K562 (cell line): ENCODE data around the gene LDAH. TPM values are rescaled to one million over a fixed set of nuclear protein-coding genes. Genes with fewer than 3 reads are reported as not detected.

ENCODE experiments used
- ATAC-seq: fragments of 200-7000 bp; cut with Tn5 transposase; 3 replicates; pipeline ENCODE4 v1.9.1; 2020; ENCODE audit warnings: moderate library complexity
- BruUV-seq: library from RNA; stranded (reverse); fragments of 400-500 nt; replicated peaks from 2 replicates; lab custom pipeline; 2021; lab: Mats Ljungman, UMichigan
- CTCF ChIA-PET: fragments of 300-600 bp; formaldehyde crosslinking; extraction: SDS; loops from one replicate; lab custom pipeline; 2021; ENCODE audit warnings: low intra/inter-chr PET ratio; lab: Yijun Ruan, JAX
- POLR2A ChIA-PET: fragments of 300-600, 350-650 bp; sonication (Branson Sonifier 250); formaldehyde crosslinking; extraction: SDS; loops from one replicate; lab custom pipeline; 2021; ENCODE audit warnings: antibody characterized with exemption, inconsistent platforms; lab: Yijun Ruan, JAX
- DNase-seq, 4 experiments: peaks; one replicate each; pipeline versions ENCODE4 v3.0.0 to v3.0.0-alpha.2; 2011 to 2018; ENCODE audit warnings: low spot score in 3 of 4, mixed read lengths in 3 of 4; ENCODE audit errors: extremely low read depth in 1 of 4
- FAIRE-seq: peaks from 2 replicates; lab custom pipeline; 2011; peaks lifted over from hg19 to GRCh38; lab: Jason Lieb, UNC
- H2AFZ ChIP-seq: 2 replicates; pipeline ENCODE4 v1.6.0; 2011; ENCODE audit warnings: low read depth, low read length, control low read depth, inconsistent platforms
- H3K27ac ChIP-seq: fragments of 200-600 bp; 3 replicates; pipeline ENCODE4 v1.8.0; 2011; ENCODE audit warnings: low read depth, mild to moderate bottlenecking, control low read depth, inconsistent platforms, low read length, moderate library complexity, mixed read lengths; ENCODE audit errors: extremely low read depth
- H3K27me3 ChIP-seq, 2 experiments: fragments of 300-600 bp in 1 of 2; 2 replicates in 1 of 2; 3 replicates in 1 of 2; pipeline versions ENCODE4 v1.6.0 to v1.8.0; 2011; ENCODE audit warnings: inconsistent platforms in 2 of 2, low read length in 2 of 2, mild to moderate bottlenecking in 1 of 2, mixed read lengths in 1 of 2, moderate library complexity in 1 of 2; ENCODE audit not compliant: control insufficient read depth in 2 of 2, insufficient read depth in 2 of 2
- H3K36me3 ChIP-seq: fragments of 300-600 bp; 3 replicates; pipeline ENCODE4 v1.8.0; 2011; ENCODE audit warnings: mild to moderate bottlenecking, low read length, inconsistent platforms; ENCODE audit not compliant: control insufficient read depth, insufficient read depth
- H3K4me1 ChIP-seq, 2 experiments: fragments of 200-600 bp in 1 of 2; replicated peaks in 1 of 2; 2 replicates in 1 of 2; 3 replicates in 1 of 2; pipeline versions ENCODE4 v1.5.1 to v1.8.0; 2011; ENCODE audit warnings: inconsistent platforms in 2 of 2, low read length in 2 of 2, mild to moderate bottlenecking in 1 of 2, mixed read lengths in 1 of 2, moderate library complexity in 1 of 2; ENCODE audit not compliant: control insufficient read depth in 2 of 2, insufficient read depth in 2 of 2
- H3K4me2 ChIP-seq: 2 replicates; pipeline ENCODE4 v1.6.1; 2011; ENCODE audit warnings: low read length, control low read depth, inconsistent platforms, mixed read lengths; ENCODE audit not compliant: insufficient read depth
- H3K4me3 ChIP-seq: fragments of 200-600 bp; sonication (generic), shearing (Covaris generic); 2 replicates; pipeline ENCODE4 v1.5.1; 2016; ENCODE audit warnings: control low read depth, inconsistent platforms
- H3K79me2 ChIP-seq: fragments of 200-600 bp; 3 replicates; pipeline ENCODE4 v1.8.0; 2011; ENCODE audit warnings: low read length, inconsistent platforms; ENCODE audit not compliant: control insufficient read depth, insufficient read depth
- H3K9ac ChIP-seq, 2 experiments: 2 replicates each; pipeline versions ENCODE4 v1.6.0 to v1.6.1; 2011; ENCODE audit warnings: low read depth in 2 of 2, low read length in 2 of 2, control low read depth in 1 of 2, inconsistent platforms in 1 of 2, mild to moderate bottlenecking in 1 of 2, mixed read lengths in 1 of 2; ENCODE audit not compliant: insufficient read depth in 1 of 2
- H3K9me1 ChIP-seq: one replicate; pipeline ENCODE4 v1.6.0; 2011; ENCODE audit warnings: inconsistent platforms, mild to moderate bottlenecking, low read length, moderate library complexity; ENCODE audit not compliant: control insufficient read depth, insufficient read depth
- H3K9me3 ChIP-seq: replicated peaks from 2 replicates; pipeline ENCODE4 v1.5.1; 2011; ENCODE audit warnings: low read depth, low read length, inconsistent platforms; ENCODE audit not compliant: control insufficient read depth, insufficient read depth
- H4K20me1 ChIP-seq: replicated peaks from 2 replicates; pipeline ENCODE4 v1.6.1; 2011; ENCODE audit warnings: low read length, inconsistent platforms, mixed read lengths; ENCODE audit not compliant: control insufficient read depth, insufficient read depth
- CHD1 ChIP-seq: fragments of 200-600 bp; sonication (generic); IDR thresholded peaks from one replicate; pipeline ENCODE4 v1.6.1; 2012; ENCODE audit warnings: mild to moderate bottlenecking, moderate library complexity, low read length, inconsistent platforms
- CTBP1 ChIP-seq: fragments of 450-650 bp; IDR thresholded peaks from 2 replicates; pipeline ENCODE4 v1.6.1; 2016; ENCODE audit warnings: borderline replicate concordance
- ETV1 ChIP-seq: fragments of 450-650 bp; conservative IDR thresholded peaks from 2 replicates; pipeline ENCODE4 v1.6.1; 2016; ENCODE audit warnings: missing genetic modification characterization, control low read depth, low read depth, missing compliant biosample characterization
- POLR2A ChIP-seq: fragments of 450-650 bp; conservative IDR thresholded peaks from 2 replicates; pipeline ENCODE4 v1.6.1; 2016
- PPARD ChIP-seq: fragments of 250-450 bp; sonication (Bioruptor Pico); IDR thresholded peaks from 2 replicates; pipeline ENCODE4 v1.8.0; 2022; ENCODE audit warnings: inconsistent platforms, mild to moderate bottlenecking, moderate library complexity
- SMARCA5 ChIP-seq: fragments of 450-650 bp; IDR thresholded peaks from 2 replicates; pipeline ENCODE4 v1.6.1; 2016
- TEAD2 ChIP-seq: fragments of 450-650 bp; IDR thresholded peaks from 2 replicates; pipeline ENCODE4 v1.6.1; 2016; ENCODE audit warnings: missing genetic modification characterization, control low read depth, missing compliant biosample characterization
- U2AF1 ChIP-seq: fragments of 200-400 bp; formaldehyde crosslinking; optimal IDR thresholded peaks from 2 replicates; pipeline ENCODE3; 2017; ENCODE audit warnings: mild to moderate bottlenecking, low read depth, low read length, moderate library complexity
- ZKSCAN1 ChIP-seq: fragments of 150-350 bp; IDR thresholded peaks from 2 replicates; pipeline ENCODE4 v1.6.1; 2016; ENCODE audit warnings: low read depth, low read length
- ZNF12 ChIP-seq: sonication (generic); formaldehyde crosslinking; IDR thresholded peaks from 2 replicates; pipeline ENCODE4 v1.4.0; 2020; ENCODE audit warnings: mild to moderate bottlenecking, missing genetic modification reagents
- ZNF165 ChIP-seq: fragments of 250-450 bp; sonication (Bioruptor Pico); IDR thresholded peaks from 2 replicates; pipeline ENCODE4 v1.4.0; 2020; ENCODE audit warnings: borderline replicate concordance
- ZNF3 ChIP-seq: fragments of 250-450 bp; sonication (Bioruptor Pico); IDR thresholded peaks from 2 replicates; pipeline ENCODE4 v1.5.0; 2021; ENCODE audit warnings: mild to moderate bottlenecking, moderate library complexity
- ZNF707 ChIP-seq: fragments of 250-450 bp; sonication (Bioruptor Pico); conservative IDR thresholded peaks from 2 replicates; pipeline ENCODE4 v1.8.0; 2022; ENCODE audit warnings: inconsistent platforms, mild to moderate bottlenecking, moderate library complexity
- ZZZ3 ChIP-seq: fragments of 450-650 bp; IDR thresholded peaks from 2 replicates; pipeline ENCODE4 v1.6.1; 2016; ENCODE audit warnings: antibody characterized with exemption, mild to moderate bottlenecking, moderate library complexity
- WGBS: fragments of 100-300 bp; shearing (Covaris generic); methylation state at CpG from one replicate; pipeline ENCODE4 v1.1.6; 2016; ENCODE audit warnings: low coverage, mixed read lengths; ENCODE audit not compliant: insufficient coverage; ENCODE audit errors: missing lambda C conversion rate; 5-methylcytosine and 5-hydroxymethylcytosine counted together
- in situ Hi-C: fragments of 300-500 bp; cut with MboI; formaldehyde crosslinking; loops from 4 replicates; pipeline ENCODE4 v1.15.0; 2018; ENCODE audit warnings: inconsistent platforms, mixed read lengths
- intact Hi-C: fragments of 100-400 bp; cut with micrococcal nuclease; formaldehyde crosslinking; loops from 2 replicates; pipeline ENCODE4 v1.14.2; 2022
- polyA plus RNA-seq, 8 experiments: library from polyadenylated mRNA; depleted of rRNA in 4 of 8; stranded (reverse) in 5 of 8; unstranded in 3 of 8; fragments of >200 nt; fragmentation: Nextera tagmentation in 2 of 8; fragmentation: Illumina TruSeq in 1 of 8; extraction: Ambion mirVana in 2 of 8; extraction: Trizol in 1 of 8; gene quantifications; 2 replicates each; pipeline versions ENCODE4 v1.2.1 to v1.2.3, GENCODE V29; 2011 to 2014; ENCODE audit warnings: inconsistent platforms in 1 of 8, missing spikeins in 1 of 8
- total RNA-seq, 7 experiments: library from RNA; depleted of rRNA in 6 of 7; stranded (reverse); fragments of >200 nt in 6 of 7; fragmentation: Illumina TruSeq in 2 of 7; extraction: Trizol in 2 of 7; gene quantifications; 2 replicates each; pipeline versions ENCODE4 v1.2.1 to v1.2.3, GENCODE V29; 2011 to 2021; ENCODE audit warnings: low replicate concordance in 1 of 7
- TF ChIP-seq, protein P1 (sequence below): IDR thresholded peaks from 2 replicates; pipeline ENCODE4 v1.6.1; 2011; ENCODE audit warnings: borderline replicate concordance, low read depth, mild to moderate bottlenecking, moderate library complexity, low read length; ENCODE audit not compliant: insufficient read depth, poor library complexity, severe bottlenecking
- TF ChIP-seq, protein P2 (sequence below): sonication (generic); formaldehyde crosslinking; IDR thresholded peaks from 2 replicates; pipeline ENCODE4 v1.8.1; 2023; ENCODE audit warnings: mild to moderate bottlenecking, missing genetic modification reagents
- TF ChIP-seq, protein P3 (sequence below), 3 experiments: IDR thresholded peaks in 2 of 3; conservative IDR thresholded peaks in 1 of 3; 2 replicates each; pipeline ENCODE4 v1.5.1; 2011 to 2012; ENCODE audit warnings: low read length in 3 of 3, mild to moderate bottlenecking in 3 of 3, control low read depth in 2 of 3, improper control_type of control experiment in 1 of 3, inconsistent platforms in 1 of 3, low read depth in 1 of 3, mixed read lengths in 1 of 3, moderate library complexity in 1 of 3; ENCODE audit not compliant: insufficient read depth in 2 of 3

LDAH gene
- total and polyA plus RNA-seq, 9 of the 15 experiments (the other 6 are each of a cell fraction or from before 2014, with no cell fraction given): 22.3 to 60.1 (median 40.0) TPM

DNA sequence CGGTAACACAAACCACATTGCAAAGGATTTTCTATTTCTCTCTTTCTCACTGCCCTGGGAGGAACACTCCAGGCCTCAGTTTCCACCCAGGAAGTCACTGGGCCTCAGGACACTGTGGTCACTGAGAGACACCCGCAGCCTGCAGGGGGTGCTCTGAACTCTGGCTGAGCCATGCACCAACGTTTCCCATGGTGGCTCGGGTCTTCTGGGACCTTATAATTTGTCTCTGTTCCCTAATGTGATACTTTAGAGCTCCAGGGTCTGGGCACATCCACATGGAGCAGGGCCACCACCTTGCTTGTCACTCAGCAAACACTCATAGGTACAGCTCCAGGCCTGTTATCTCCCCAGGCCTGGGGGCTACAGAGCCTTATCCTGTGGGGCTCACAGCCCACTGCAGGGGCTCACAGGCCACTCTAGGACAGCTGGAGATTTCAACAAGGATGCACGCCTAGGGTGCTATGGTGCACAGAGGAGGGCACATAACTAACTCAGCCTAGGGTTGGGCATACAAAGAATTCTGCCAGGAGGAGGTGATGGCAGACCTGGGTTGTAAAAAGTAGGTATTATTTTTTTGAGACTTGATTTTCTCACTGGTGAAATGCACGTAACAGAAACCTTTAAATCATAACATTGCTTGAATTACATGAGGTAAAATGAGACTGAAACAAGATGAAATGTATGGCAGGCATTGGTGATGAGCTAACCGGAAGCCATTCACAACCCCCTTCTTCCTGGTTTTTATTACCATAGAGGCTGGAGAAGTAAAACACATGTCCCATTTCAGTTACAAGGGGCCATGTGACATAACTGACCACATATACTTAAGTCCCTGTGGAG, 169.0 kb downstream of the LDAH start:
- in situ Hi-C loops: loop anchor here (25.0 kb wide), 1 partner anchor 608 kb away; no protein-coding TSS in a partner anchor
- CTCF ChIA-PET: interaction anchor here (0.5 kb wide), 1 partner anchor 272 kb away, joined by 3 read pairs; no protein-coding TSS in a partner anchor
- Histone ChIP-seq H3K36me3 (no peaks in the 10 kb centered on the region), H4K20me1 (no peaks in the 10 kb centered on the region), H2AFZ (no peak overlapping the region; the same call in 1 of the 2 replicates), H3K27me3 (peaks cover 8 to 30% of the 10 kb centered on the region in 2 experiments; a peak in 4 of 5 replicates), H3K9me3 (no peaks in the 10 kb centered on the region), H3K9ac (no peak overlapping the region), H3K27ac (no peak overlapping the region), H3K4me3 (no peak overlapping the region), H3K9me1 (no peaks in the 10 kb centered on the region), H3K79me2 (no peaks in the 10 kb centered on the region; the same call in 2 of the 3 replicates), H3K4me1 (peaks cover 6 to 20% of the 10 kb centered on the region in 2 experiments; a peak in 3 of 5 replicates), H3K4me2 (no peak overlapping the region)
- ATAC-seq (no peak), DNase-seq (peak in 1 of 4 experiments; percentile 31), FAIRE-seq (no peak)
- no TSS peak for BruUV-seq
- 30% methylated on average over 7 of the region's 7 CpGs for WGBS
- POLR2A ChIA-PET: no interaction called here
- intact Hi-C loops: no loop called here
- TF ChIP-seq ZNF3 (CRISPR knock-in tag): no peak
- TF ChIP-seq, protein P1, sequence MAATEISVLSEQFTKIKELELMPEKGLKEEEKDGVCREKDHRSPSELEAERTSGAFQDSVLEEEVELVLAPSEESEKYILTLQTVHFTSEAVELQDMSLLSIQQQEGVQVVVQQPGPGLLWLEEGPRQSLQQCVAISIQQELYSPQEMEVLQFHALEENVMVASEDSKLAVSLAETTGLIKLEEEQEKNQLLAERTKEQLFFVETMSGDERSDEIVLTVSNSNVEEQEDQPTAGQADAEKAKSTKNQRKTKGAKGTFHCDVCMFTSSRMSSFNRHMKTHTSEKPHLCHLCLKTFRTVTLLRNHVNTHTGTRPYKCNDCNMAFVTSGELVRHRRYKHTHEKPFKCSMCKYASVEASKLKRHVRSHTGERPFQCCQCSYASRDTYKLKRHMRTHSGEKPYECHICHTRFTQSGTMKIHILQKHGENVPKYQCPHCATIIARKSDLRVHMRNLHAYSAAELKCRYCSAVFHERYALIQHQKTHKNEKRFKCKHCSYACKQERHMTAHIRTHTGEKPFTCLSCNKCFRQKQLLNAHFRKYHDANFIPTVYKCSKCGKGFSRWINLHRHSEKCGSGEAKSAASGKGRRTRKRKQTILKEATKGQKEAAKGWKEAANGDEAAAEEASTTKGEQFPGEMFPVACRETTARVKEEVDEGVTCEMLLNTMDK: peak; percentile 48
- no peak for TF ChIP-seq ZKSCAN1
- no peak for TF ChIP-seq U2AF1
- TF ChIP-seq, protein P2, sequence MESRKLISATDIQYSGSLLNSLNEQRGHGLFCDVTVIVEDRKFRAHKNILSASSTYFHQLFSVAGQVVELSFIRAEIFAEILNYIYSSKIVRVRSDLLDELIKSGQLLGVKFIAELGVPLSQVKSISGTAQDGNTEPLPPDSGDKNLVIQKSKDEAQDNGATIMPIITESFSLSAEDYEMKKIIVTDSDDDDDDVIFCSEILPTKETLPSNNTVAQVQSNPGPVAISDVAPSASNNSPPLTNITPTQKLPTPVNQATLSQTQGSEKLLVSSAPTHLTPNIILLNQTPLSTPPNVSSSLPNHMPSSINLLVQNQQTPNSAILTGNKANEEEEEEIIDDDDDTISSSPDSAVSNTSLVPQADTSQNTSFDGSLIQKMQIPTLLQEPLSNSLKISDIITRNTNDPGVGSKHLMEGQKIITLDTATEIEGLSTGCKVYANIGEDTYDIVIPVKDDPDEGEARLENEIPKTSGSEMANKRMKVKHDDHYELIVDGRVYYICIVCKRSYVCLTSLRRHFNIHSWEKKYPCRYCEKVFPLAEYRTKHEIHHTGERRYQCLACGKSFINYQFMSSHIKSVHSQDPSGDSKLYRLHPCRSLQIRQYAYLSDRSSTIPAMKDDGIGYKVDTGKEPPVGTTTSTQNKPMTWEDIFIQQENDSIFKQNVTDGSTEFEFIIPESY (CRISPR knock-in tag): peak; percentile 96
- no peak for TF ChIP-seq ZNF12
- no peak for TF ChIP-seq ZZZ3
- TF ChIP-seq ZNF165 (CRISPR knock-in tag): no peak
- no peak for TF ChIP-seq PPARD (CRISPR knock-in tag)
- TF ChIP-seq ZNF707 (CRISPR knock-in tag): no peak
- no peak for TF ChIP-seq ETV1 (tag)
- no peak for TF ChIP-seq CHD1
- no peak for TF ChIP-seq SMARCA5
- TF ChIP-seq, protein P3, sequence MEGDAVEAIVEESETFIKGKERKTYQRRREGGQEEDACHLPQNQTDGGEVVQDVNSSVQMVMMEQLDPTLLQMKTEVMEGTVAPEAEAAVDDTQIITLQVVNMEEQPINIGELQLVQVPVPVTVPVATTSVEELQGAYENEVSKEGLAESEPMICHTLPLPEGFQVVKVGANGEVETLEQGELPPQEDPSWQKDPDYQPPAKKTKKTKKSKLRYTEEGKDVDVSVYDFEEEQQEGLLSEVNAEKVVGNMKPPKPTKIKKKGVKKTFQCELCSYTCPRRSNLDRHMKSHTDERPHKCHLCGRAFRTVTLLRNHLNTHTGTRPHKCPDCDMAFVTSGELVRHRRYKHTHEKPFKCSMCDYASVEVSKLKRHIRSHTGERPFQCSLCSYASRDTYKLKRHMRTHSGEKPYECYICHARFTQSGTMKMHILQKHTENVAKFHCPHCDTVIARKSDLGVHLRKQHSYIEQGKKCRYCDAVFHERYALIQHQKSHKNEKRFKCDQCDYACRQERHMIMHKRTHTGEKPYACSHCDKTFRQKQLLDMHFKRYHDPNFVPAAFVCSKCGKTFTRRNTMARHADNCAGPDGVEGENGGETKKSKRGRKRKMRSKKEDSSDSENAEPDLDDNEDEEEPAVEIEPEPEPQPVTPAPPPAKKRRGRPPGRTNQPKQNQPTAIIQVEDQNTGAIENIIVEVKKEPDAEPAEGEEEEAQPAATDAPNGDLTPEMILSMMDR (IDR thresholded peaks at IDR 0.05 in 2 of 3, conservative IDR thresholded peaks at IDR 0.05 in 1 of 3; ENCODE audit: insufficient read depth in 2 of 3, low read depth in 1 of 3, low read length in 3 of 3): peak; percentile 32 to 45 (median 42); a peak in 5 of 6 replicates
- TF ChIP-seq POLR2A: no peak
- TF ChIP-seq TEAD2 (tag): no peak
- no peak for TF ChIP-seq CTBP1
